ENCODE data around the gene SORCS2.

SORCS2 gene

GRCh38 chr4:7311205-7311604 is 118.9 kb downstream of the SORCS2 start:
- Histone ChIP-seq H4K20me1 (ENCODE audit: control insufficient read depth, insufficient read depth, low read depth, low read length) (no peaks in the 10 kb centered on the region), H3K36me3 (ENCODE audit: control insufficient read depth, low read length) (no peaks in the 10 kb centered on the region), H3K4me2 (ENCODE audit: low read length) (no peak overlapping the region), H3K9me2 (replicated peaks; ENCODE audit: control insufficient read depth, low read length) (no peaks in the 10 kb centered on the region), H3K79me2 (ENCODE audit: control insufficient read depth, low read length) (no peaks in the 10 kb centered on the region), H3K4me1 (ENCODE audit: control insufficient read depth, low read length) (no peaks in the 10 kb centered on the region), H3K27ac (ENCODE audit: low read depth, low read length) (no peak overlapping the region), H3F3A (ENCODE audit: control insufficient read depth, insufficient read depth) (no peaks in the 10 kb centered on the region), H3K9me3 (ENCODE audit: control insufficient read depth, insufficient read depth, low read length) (no peaks in the 10 kb centered on the region), H3K27me3 (ENCODE audit: control insufficient read depth, low read length) (no peaks in the 10 kb centered on the region), H3K4me3 (ENCODE audit: low read length) (no peak overlapping the region)
- no peak for TF ChIP-seq EZH2phosphoT487 (IDR thresholded peaks at IDR 0.05; ENCODE audit: borderline replicate concordance, low read length)
- TF ChIP-seq CTCF (IDR thresholded peaks at IDR 0.05; ENCODE audit: low read depth, low read length, poor library complexity, severe bottlenecking), result no peak

- TF ChIP-seq CTCF (IDR thresholded peaks at IDR 0.05; ENCODE audit: low read depth, low read length, poor library complexity, severe bottlenecking) (no peak), EZH2phosphoT487 (IDR thresholded peaks at IDR 0.05; ENCODE audit: borderline replicate concordance, low read length) (no peak)
- Histone ChIP-seq H3K27me3 (ENCODE audit: control insufficient read depth, low read length) (no peaks in the 10 kb centered on the region), H3K4me2 (ENCODE audit: low read length) (no peak overlapping the region), H3F3A (ENCODE audit: control insufficient read depth, insufficient read depth) (no peaks in the 10 kb centered on the region), H3K4me3 (ENCODE audit: low read length) (no peak overlapping the region), H3K36me3 (ENCODE audit: control insufficient read depth, low read length) (no peaks in the 10 kb centered on the region), H3K4me1 (ENCODE audit: control insufficient read depth, low read length) (no peaks in the 10 kb centered on the region), H3K79me2 (ENCODE audit: control insufficient read depth, low read length) (no peaks in the 10 kb centered on the region), H3K27ac (ENCODE audit: low read depth, low read length) (no peak overlapping the region), H3K9me2 (replicated peaks; ENCODE audit: control insufficient read depth, low read length) (no peaks in the 10 kb centered on the region), H4K20me1 (ENCODE audit: control insufficient read depth, insufficient read depth, low read depth, low read length) (no peaks in the 10 kb centered on the region), H3K9me3 (ENCODE audit: control insufficient read depth, insufficient read depth, low read length) (no peaks in the 10 kb centered on the region)
These were observed 120.4 kb downstream of the SORCS2 start for GRCh38 chr4:7312691-7313090.

GRCh38 chr4:7313347-7313811 is 121.0 kb downstream of the SORCS2 start:
- Histone ChIP-seq H3K4me1 (ENCODE audit: control insufficient read depth, low read length) (no peaks in the 10 kb centered on the region), H3K9me2 (replicated peaks; ENCODE audit: control insufficient read depth, low read length) (no peaks in the 10 kb centered on the region), H3F3A (ENCODE audit: control insufficient read depth, insufficient read depth) (no peaks in the 10 kb centered on the region), H3K4me2 (ENCODE audit: low read length) (no peak overlapping the region), H3K27me3 (ENCODE audit: control insufficient read depth, low read length) (no peaks in the 10 kb centered on the region), H3K79me2 (ENCODE audit: control insufficient read depth, low read length) (no peaks in the 10 kb centered on the region), H4K20me1 (ENCODE audit: control insufficient read depth, insufficient read depth, low read depth, low read length) (no peaks in the 10 kb centered on the region), H3K36me3 (ENCODE audit: control insufficient read depth, low read length) (no peaks in the 10 kb centered on the region), H3K4me3 (ENCODE audit: low read length) (no peak overlapping the region), H3K9me3 (ENCODE audit: control insufficient read depth, insufficient read depth, low read length) (no peaks in the 10 kb centered on the region), H3K27ac (ENCODE audit: low read depth, low read length) (no peak overlapping the region)
- TF ChIP-seq EZH2phosphoT487 (IDR thresholded peaks at IDR 0.05; ENCODE audit: borderline replicate concordance, low read length), result no peak
- TF ChIP-seq CTCF (IDR thresholded peaks at IDR 0.05; ENCODE audit: low read depth, low read length, poor library complexity, severe bottlenecking), result no peak

Measured in DOHH2 (cell line).